Activated T-helper 2 cell treated with anti-CD3 and anti-CD28 coated beads, Interferon-gamma antibody, Interleukin-2, Interleukin-4, amounts not matched to agents 10 μg/mL and 5 μg/mL and 100 μg/mL, durations not matched to agents 14 hours and 24 hours and 36 hours (primary cell): ENCODE measurements around the gene MARCHF11. TPM values are rescaled to one million over a fixed set of nuclear protein-coding genes. Genes with fewer than 3 reads are reported as not detected.

Experiments
- DNase-seq: peaks from one replicate; pipeline ENCODE4 v3.0.0; 2021; ENCODE audit warnings: low spot score
- H3K27ac Mint-ChIP-seq: one replicate; pipeline ENCODE4 v1.8.0; 2021; ENCODE audit warnings: mixed read lengths
- H3K27me3 Mint-ChIP-seq: one replicate; pipeline ENCODE4 v1.8.0; 2021; ENCODE audit warnings: low read depth, mixed read lengths
- H3K36me3 Mint-ChIP-seq: one replicate; pipeline ENCODE4 v1.8.0; 2021; ENCODE audit warnings: low read depth, mixed read lengths
- H3K4me1 Mint-ChIP-seq: one replicate; pipeline ENCODE4 v1.8.0; 2021; ENCODE audit warnings: low read depth, mixed read lengths
- H3K4me3 Mint-ChIP-seq: one replicate; pipeline ENCODE4 v1.8.0; 2021; ENCODE audit warnings: low read depth, mild to moderate bottlenecking, moderate library complexity, mixed read lengths
- H3K9me3 Mint-ChIP-seq: one replicate; pipeline ENCODE4 v1.8.0; 2021; ENCODE audit warnings: mixed read lengths
- intact Hi-C: fragments of 100-400 bp; cut with micrococcal nuclease; formaldehyde crosslinking; loops from one replicate; pipeline ENCODE4 v1.15.1; 2023
- total RNA-seq: library from RNA; stranded (reverse); gene quantifications from 2 replicates; pipeline ENCODE4 v1.2.3, GENCODE V29; 2022

MARCHF11 gene
- total RNA-seq, 1 donor from 2014 or later: not detected

DNA sequence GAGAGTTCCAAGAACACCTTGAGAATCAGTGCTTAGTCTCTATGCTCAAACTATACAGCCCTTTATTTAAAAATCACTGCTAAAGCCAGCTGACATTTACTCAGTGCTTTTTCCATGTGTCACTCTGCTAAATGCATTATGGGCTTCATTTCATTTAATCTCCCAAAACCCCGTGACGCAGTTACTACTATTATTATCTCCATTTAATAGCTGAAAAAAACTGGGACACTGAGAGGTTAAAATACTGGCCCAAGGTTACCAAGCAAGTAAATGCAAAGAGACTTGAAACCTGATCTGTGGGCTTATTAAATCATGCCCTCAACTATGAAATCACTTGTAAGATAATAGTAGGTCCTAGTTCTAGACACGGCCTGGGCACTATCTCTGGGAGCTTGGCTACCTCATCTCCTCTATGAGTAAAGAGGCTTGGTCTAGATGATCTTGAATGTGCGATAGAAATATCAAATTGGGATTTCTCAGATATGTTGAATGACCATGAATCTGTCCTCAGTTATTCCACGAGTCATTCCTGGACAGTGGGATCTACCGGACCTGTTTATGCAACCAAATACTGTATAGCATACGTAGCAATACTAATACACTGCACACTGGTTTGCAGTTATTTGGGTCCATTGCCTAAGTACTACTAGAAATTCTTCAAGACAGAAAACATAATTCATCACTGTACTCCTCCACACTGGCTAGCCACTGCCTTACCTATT is 32.3 kb downstream of the MARCHF11 start:
- no peaks in the 10 kb centered on the region for H3K4me1 Mint-ChIP-seq
- H3K36me3 Mint-ChIP-seq: no peaks in the 10 kb centered on the region
- peaks cover 5% of the 10 kb centered on the region for H3K9me3 Mint-ChIP-seq
- no peak overlapping the region for H3K27ac Mint-ChIP-seq
- no peaks in the 10 kb centered on the region for H3K27me3 Mint-ChIP-seq
- intact Hi-C loops: no loop called here
- no peak for DNase-seq
- no peak overlapping the region for H3K4me3 Mint-ChIP-seq

DNA sequence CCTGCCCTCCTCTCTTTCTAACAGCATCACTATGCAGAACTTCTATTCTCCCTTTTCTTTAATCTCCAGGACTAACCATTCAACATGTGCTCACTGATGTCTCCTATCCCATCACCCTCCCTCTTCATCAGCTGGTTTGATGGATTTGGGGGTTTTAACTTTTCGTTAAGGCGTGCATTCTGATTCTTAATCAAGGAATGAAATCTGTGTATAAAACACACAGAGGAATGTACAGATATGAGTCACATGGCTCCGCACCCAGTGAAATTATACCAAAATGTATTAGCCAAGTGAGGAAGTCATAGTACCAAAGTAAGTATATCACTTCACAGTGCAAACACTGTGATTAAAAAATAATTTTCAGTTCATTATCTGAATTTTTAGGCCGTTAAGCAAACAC is 35.2 kb downstream of the MARCHF11 start:
- intact Hi-C loops: no loop called here
- Mint-ChIP-seq H3K4me3 (no peak overlapping the region), H3K27ac (no peak overlapping the region), H3K4me1 (no peaks in the 10 kb centered on the region), H3K27me3 (no peaks in the 10 kb centered on the region), H3K9me3 (no peaks in the 10 kb centered on the region), H3K36me3 (no peaks in the 10 kb centered on the region)
- no peak for DNase-seq

DNA sequence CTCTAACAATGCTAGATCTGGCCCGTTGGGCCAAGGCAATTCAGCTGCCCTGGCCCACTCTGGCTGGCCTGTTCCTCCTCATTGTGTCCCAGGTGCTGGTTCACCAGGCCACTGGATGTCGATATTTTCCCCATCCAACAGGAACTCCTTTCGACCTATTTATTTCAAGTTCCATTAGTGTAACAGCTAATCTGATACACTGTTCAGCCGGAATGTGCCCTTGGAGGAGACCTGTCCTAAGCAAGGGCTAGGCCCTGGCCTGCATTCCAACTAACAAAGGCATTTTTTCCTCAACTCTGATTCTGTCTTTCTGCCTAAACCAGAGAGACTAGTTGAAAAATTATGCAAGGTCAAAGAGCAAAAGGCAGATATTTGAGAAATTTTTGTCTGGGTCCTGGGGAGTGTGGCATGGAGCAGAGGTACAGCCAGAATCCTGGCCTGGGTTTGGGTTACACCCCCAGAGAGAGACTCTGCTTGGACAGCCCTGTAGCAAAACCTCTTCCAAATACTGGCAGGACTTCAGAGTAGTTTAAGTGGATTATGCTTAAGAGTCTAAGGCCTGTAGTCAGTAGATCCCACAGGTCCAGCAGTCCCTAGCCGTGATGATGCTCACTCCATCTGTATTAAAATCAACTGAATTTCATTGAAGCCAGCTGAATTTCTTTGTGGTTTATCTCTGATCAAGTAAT is 36.1 kb downstream of the MARCHF11 start:
- intact Hi-C loops: no loop called here
- Mint-ChIP-seq H3K27me3 (no peaks in the 10 kb centered on the region), H3K4me3 (no peak overlapping the region), H3K36me3 (no peaks in the 10 kb centered on the region), H3K9me3 (no peaks in the 10 kb centered on the region), H3K27ac (no peak overlapping the region), H3K4me1 (no peaks in the 10 kb centered on the region)
- DNase-seq: no peak

DNA sequence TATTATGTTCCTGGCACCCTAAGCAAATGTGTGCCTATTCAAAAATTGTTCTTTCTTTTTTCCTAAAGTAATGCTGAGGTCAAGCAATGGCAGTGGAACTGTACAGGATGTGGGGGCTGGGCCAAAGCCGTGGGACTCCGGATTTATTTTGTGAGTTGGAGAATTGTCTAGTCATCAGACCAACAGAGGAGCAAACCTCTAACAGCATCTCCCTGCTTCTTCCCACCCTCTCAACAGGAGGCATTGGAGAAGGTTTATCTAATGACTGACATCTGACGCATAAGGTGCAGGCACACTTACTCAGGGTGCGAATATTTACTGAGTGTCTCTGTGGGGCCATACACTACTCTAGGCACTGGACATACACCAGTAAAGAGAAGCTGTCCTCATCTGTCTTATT is 38.6 kb downstream of the MARCHF11 start:
- no peaks in the 10 kb centered on the region for H3K9me3 Mint-ChIP-seq
- no peak for DNase-seq
- no peaks in the 10 kb centered on the region for H3K4me1 Mint-ChIP-seq
- no peaks in the 10 kb centered on the region for H3K36me3 Mint-ChIP-seq
- intact Hi-C loops: no loop called here
- no peak overlapping the region for H3K4me3 Mint-ChIP-seq
- no peaks in the 10 kb centered on the region for H3K27me3 Mint-ChIP-seq
- no peak overlapping the region for H3K27ac Mint-ChIP-seq

DNA sequence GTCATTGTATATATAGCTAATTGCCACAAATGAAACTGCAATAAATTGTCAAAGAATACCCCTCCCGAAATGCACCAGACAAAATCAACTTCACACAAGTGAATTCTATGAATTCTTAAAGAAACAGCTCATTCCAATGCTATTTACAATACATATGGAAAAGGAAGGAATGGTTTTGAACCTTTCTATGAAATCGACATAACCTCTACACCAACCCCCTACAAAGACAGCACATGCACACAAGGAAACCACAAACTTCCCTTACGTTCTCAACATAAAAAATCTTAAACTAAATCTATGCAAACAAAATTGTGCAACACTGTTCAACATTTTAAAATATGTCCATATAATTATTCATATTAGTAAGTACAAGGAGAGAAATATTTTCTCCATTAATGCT is 39.2 kb downstream of the MARCHF11 start:
- Mint-ChIP-seq H3K27me3 (no peaks in the 10 kb centered on the region), H3K36me3 (no peaks in the 10 kb centered on the region), H3K4me3 (no peak overlapping the region), H3K4me1 (no peaks in the 10 kb centered on the region), H3K27ac (no peak overlapping the region), H3K9me3 (no peaks in the 10 kb centered on the region)
- DNase-seq: no peak
- intact Hi-C loops: no loop called here

DNA sequence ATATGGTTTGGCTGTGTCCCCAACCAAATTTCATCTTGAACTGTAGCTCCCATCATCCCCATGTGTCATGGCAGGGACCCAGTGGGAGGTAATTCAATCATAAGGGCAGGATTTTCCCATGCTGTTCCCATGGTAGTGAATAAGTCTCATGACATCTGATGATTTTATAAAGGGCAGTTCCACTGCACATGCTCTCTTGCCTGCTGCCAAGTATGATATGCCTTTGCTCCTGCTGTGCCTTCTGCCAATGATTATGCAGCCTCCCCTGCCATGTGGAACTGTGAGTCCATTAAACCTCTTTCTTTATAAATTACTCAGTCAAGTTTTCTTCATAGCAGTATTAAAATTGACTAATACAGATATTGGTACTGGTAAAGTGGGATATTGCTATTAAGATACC is 42.4 kb downstream of the MARCHF11 start:
- Mint-ChIP-seq H3K27ac (no peak overlapping the region), H3K36me3 (no peaks in the 10 kb centered on the region), H3K4me1 (no peaks in the 10 kb centered on the region), H3K4me3 (no peak overlapping the region), H3K9me3 (no peaks in the 10 kb centered on the region), H3K27me3 (no peaks in the 10 kb centered on the region)
- DNase-seq: no peak
- intact Hi-C loops: no loop called here

DNA sequence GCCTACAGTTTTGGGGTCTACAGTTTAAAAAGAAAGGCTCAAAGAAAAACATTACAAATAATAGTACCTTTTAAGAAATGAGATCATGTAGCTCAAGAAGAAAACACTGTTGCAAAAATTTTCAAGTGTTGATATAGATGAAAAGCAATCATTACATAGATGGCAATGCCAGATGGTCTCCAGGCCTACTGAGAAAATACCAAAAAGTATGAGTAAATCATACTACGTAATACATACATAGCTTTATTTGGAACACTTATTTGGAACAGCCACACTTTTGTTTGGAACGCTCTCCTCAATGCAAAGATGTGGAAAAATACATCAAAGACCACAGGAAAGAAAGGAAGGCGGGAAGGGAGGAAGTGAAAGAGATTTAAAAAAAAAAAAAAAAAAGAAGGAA is 44.1 kb downstream of the MARCHF11 start:
- no peaks in the 10 kb centered on the region for H3K9me3 Mint-ChIP-seq
- DNase-seq: no peak
- H3K36me3 Mint-ChIP-seq: no peaks in the 10 kb centered on the region
- intact Hi-C loops: no loop called here
- H3K27me3 Mint-ChIP-seq: no peaks in the 10 kb centered on the region
- H3K27ac Mint-ChIP-seq: no peak overlapping the region
- H3K4me1 Mint-ChIP-seq: no peaks in the 10 kb centered on the region
- no peak overlapping the region for H3K4me3 Mint-ChIP-seq

DNA sequence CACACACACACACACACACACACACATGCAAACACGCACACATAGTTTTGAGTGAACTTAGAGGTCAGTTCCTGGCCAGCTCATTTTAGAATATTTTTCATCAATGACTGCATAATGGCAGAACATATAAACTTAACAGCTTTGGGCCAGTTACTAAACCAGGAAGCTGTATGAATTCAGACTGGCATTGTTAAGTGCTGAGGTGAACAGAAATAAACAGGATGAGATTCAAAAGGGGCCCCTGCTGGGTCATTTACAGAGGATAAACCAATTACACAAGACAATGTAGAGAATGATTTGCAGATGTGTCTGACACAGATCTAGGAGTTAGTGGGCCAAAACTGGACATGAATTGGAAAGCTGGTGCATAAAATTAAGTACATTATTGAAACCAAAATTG is 44.6 kb downstream of the MARCHF11 start:
- Mint-ChIP-seq H3K4me1 (no peaks in the 10 kb centered on the region), H3K27me3 (no peaks in the 10 kb centered on the region), H3K27ac (no peak overlapping the region), H3K4me3 (no peak overlapping the region), H3K9me3 (no peaks in the 10 kb centered on the region), H3K36me3 (no peaks in the 10 kb centered on the region)
- intact Hi-C loops: no loop called here
- no peak for DNase-seq

DNA sequence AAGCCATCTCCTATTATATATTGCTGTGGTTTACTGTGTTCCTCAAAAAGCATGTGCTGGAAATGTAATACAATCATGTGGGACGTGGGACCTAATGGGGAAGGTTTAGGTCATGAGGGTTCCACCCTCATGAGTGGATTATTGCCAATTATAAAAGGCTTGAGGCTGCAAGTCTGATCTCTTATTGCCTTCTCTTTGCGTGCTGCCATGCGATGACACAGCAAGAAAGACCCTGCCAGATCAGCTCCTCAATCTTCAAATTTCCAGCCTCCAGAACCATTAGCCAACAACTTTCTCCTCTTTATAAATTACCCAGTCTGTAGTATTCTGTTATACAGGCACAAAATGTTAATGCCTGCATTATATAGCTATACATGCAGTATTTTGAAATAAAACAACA is 45.4 kb downstream of the MARCHF11 start:
- Mint-ChIP-seq H3K4me3 (no peak overlapping the region), H3K4me1 (no peaks in the 10 kb centered on the region), H3K27me3 (no peaks in the 10 kb centered on the region), H3K27ac (no peak overlapping the region), H3K9me3 (no peaks in the 10 kb centered on the region), H3K36me3 (no peaks in the 10 kb centered on the region)
- intact Hi-C loops: no loop called here
- no peak for DNase-seq

DNA sequence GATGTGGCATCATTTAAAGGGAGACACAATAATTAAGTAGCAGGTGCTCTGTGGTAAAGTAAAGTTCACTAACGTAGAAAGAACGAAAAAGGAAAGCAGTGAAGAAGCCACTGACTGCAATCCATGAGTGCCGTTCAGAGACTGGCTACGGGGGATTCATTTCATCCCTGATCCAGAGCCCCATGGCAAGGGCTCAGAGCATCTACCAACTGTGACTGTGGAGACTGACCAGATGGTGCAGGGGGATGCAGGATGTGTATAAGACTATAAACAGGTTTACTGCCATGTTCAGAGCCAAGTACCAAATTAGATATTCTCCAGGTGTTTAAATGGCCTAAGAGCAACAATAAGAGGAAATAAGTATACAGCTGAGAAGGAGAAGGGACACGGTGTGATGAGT is 47.7 kb downstream of the MARCHF11 start:
- DNase-seq: no peak
- Mint-ChIP-seq H3K4me3 (no peak overlapping the region), H3K36me3 (no peaks in the 10 kb centered on the region), H3K27ac (no peak overlapping the region), H3K4me1 (no peaks in the 10 kb centered on the region), H3K9me3 (no peaks in the 10 kb centered on the region), H3K27me3 (no peaks in the 10 kb centered on the region)
- intact Hi-C loops: no loop called here

DNA sequence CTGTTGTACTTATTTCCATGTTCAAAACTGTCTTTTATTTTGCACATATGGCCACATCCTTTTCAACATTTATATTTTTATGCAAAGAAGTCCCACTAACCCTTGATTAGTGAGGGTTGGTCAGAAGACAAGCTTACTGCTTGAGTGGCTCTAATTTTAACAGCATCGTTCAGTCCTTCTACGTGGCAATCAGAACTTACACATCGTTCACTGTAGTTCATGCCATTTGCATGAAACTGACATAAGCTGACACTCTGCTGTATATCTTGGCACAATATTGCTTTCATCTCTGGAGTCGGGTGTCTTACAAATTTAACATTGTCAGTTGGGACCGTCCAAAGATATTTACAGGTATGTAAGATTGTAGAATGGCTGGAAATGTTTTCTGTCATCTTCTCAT is 50.6 kb downstream of the MARCHF11 start:
- intact Hi-C loops: no loop called here
- H3K4me1 Mint-ChIP-seq: no peaks in the 10 kb centered on the region
- H3K27ac Mint-ChIP-seq: no peak overlapping the region
- H3K36me3 Mint-ChIP-seq: no peaks in the 10 kb centered on the region
- H3K4me3 Mint-ChIP-seq: no peak overlapping the region
- H3K9me3 Mint-ChIP-seq: no peaks in the 10 kb centered on the region
- no peak for DNase-seq
- H3K27me3 Mint-ChIP-seq: no peaks in the 10 kb centered on the region

DNA sequence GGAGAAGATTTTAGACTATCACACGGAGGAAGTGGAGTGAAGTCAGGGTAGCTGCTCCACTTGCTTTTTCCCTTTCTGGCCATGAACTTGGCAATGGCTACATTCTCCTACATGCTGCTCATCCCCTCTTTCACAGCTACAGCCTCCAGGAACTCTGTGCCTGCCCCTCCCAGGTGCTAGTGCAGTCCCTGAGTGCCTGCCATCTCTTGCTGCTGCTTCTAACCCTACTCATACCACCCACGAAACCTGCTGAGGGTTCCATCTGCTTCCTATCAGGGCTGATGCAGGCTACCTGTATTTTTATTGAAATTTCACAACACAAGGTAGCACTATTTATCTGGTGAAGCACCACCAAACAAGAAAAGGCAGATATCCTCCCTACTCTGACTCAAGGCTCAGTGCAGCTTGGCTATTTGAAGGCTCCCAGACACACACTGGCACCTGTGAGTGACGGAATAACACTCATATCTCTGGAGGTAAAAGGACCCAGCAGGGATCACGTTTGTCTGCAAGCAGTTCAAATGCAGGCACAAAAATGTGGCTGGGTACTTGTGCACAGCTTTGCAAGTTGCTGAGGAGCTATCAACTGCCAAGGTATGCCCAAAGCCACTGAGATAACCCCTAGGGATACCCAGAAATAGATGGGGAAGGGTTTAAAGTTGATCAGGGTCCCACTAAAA is 51.6 kb downstream of the MARCHF11 start:
- H3K27ac Mint-ChIP-seq: no peak overlapping the region
- H3K27me3 Mint-ChIP-seq: no peaks in the 10 kb centered on the region
- no peak overlapping the region for H3K4me3 Mint-ChIP-seq
- intact Hi-C loops: no loop called here
- no peaks in the 10 kb centered on the region for H3K36me3 Mint-ChIP-seq
- H3K9me3 Mint-ChIP-seq: no peaks in the 10 kb centered on the region
- DNase-seq: no peak
- no peaks in the 10 kb centered on the region for H3K4me1 Mint-ChIP-seq

DNA sequence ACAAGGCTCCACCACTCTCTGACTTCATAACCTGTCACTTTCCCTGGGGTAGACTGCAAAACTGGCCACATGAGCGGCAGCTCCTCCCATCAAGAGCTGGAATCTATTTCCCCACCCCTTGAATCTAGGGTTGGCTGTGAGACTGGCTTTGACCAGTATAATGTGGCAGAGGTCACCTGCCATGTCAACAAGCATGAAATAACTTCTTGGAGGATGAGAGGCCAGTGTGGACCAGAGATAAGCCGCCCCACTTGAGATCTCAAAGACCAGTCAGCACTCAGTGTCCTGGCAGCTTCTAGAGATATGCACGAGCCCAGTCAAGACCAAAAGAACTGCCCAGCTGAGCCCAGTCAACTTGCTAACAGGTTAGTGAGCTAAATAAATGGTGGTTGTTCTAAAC is 59.0 kb downstream of the MARCHF11 start:
- no peak overlapping the region for H3K4me3 Mint-ChIP-seq
- no peaks in the 10 kb centered on the region for H3K4me1 Mint-ChIP-seq
- intact Hi-C loops: no loop called here
- H3K9me3 Mint-ChIP-seq: no peaks in the 10 kb centered on the region
- no peaks in the 10 kb centered on the region for H3K27me3 Mint-ChIP-seq
- DNase-seq: no peak
- H3K36me3 Mint-ChIP-seq: no peaks in the 10 kb centered on the region
- H3K27ac Mint-ChIP-seq: no peak overlapping the region
